ENCODE measurements around the gene ATP5MC3.

The ATP5MC3 gene

DNA sequence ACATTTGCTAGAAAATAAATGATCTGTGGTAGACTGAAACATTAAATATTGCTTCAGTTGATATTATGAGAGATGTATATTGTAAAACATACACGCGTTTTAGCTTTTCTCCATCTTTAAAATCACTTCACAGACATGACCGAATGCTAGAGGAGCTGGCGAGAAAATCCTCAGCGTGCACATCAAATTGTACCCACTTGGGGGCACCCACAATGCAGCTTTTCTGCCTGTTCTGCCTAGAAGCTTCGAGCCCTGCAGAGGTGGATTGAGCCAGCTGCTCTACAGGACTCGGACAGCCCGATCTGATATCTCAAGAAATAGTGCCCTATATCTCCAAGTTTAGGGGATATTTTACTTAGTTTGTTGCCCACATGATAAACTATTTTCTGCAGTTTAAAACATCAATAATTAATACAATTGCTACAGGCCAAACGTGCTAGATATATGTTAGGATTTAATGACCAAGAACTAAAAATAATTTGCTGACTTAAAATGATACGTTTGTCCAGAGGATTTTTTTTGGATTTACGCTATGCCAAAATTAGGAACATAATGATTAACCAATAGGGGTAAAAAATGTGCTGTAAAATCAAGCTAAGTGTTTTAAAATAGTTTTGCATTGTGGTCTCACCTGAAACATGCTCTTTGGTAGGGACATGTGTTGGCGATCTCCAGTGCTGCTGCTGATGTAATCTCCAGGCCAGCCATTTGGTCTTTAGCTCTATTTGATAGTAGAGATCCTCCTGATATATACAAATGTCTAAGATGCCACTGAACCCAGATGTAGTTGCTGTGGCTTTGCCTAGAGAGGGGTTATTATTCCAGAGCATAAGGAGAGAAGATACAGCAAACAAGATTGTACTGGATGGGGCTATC, 22.3 kb upstream of the ATP5MC3 start (continued):
- TF ChIP-seq CSDC2 (CRISPR knock-in tag; IDR thresholded peaks at IDR 0.05) (no peak), ESRRG (CRISPR knock-in tag; IDR thresholded peaks at IDR 0.05) (no peak)

DNA sequence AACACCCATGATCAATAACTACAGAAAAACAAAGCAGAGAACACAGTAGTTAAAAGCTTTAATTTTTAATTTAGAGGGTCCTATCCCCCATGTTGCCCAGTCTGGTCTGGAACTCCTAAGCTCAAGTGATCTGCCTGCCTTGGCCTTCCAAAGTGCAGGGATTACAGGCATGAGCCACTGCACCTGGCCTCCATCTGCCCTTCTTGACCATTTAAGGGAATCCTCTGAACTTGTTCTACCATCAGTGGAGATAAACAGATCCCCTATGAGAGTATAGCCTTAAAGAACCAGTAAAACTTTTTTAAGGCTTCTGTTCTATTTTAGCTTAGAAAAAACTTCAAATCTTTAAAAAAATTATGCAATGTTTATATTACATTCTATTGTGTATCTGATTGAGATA, 13.5 kb upstream of the ATP5MC3 start:
- no peak for ATAC-seq
- TF ChIP-seq, protein P1, sequence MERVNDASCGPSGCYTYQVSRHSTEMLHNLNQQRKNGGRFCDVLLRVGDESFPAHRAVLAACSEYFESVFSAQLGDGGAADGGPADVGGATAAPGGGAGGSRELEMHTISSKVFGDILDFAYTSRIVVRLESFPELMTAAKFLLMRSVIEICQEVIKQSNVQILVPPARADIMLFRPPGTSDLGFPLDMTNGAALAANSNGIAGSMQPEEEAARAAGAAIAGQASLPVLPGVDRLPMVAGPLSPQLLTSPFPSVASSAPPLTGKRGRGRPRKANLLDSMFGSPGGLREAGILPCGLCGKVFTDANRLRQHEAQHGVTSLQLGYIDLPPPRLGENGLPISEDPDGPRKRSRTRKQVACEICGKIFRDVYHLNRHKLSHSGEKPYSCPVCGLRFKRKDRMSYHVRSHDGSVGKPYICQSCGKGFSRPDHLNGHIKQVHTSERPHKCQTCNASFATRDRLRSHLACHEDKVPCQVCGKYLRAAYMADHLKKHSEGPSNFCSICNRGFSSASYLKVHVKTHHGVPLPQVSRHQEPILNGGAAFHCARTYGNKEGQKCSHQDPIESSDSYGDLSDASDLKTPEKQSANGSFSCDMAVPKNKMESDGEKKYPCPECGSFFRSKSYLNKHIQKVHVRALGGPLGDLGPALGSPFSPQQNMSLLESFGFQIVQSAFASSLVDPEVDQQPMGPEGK (CRISPR knock-in tag; IDR thresholded peaks at IDR 0.05; ENCODE audit: borderline replicate concordance): no peak
- TF ChIP-seq CSDC2 (CRISPR knock-in tag; IDR thresholded peaks at IDR 0.05) (no peak), RARB (CRISPR knock-in tag; IDR thresholded peaks at IDR 0.05) (no peak), GLIS3 (CRISPR knock-in tag; IDR thresholded peaks at IDR 0.05) (no peak), TOX (CRISPR knock-in tag; IDR thresholded peaks at IDR 0.05; ENCODE audit: borderline replicate concordance) (no peak)
- TF ChIP-seq, protein P2, sequence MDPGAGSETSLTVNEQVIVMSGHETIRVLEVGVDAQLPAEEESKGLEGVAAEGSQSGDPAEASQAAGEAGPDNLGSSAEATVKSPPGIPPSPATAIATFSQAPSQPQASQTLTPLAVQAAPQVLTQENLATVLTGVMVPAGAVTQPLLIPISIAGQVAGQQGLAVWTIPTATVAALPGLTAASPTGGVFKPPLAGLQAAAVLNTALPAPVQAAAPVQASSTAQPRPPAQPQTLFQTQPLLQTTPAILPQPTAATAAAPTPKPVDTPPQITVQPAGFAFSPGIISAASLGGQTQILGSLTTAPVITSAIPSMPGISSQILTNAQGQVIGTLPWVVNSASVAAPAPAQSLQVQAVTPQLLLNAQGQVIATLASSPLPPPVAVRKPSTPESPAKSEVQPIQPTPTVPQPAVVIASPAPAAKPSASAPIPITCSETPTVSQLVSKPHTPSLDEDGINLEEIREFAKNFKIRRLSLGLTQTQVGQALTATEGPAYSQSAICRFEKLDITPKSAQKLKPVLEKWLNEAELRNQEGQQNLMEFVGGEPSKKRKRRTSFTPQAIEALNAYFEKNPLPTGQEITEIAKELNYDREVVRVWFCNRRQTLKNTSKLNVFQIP (CRISPR knock-in tag; IDR thresholded peaks at IDR 0.05; ENCODE audit: borderline replicate concordance, low read depth): no peak
- TF ChIP-seq, protein P3, sequence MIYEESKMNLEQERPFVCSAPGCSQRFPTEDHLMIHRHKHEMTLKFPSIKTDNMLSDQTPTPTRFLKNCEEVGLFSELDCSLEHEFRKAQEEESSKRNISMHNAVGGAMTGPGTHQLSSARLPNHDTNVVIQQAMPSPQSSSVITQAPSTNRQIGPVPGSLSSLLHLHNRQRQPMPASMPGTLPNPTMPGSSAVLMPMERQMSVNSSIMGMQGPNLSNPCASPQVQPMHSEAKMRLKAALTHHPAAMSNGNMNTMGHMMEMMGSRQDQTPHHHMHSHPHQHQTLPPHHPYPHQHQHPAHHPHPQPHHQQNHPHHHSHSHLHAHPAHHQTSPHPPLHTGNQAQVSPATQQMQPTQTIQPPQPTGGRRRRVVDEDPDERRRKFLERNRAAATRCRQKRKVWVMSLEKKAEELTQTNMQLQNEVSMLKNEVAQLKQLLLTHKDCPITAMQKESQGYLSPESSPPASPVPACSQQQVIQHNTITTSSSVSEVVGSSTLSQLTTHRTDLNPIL (CRISPR knock-in tag; IDR thresholded peaks at IDR 0.05; ENCODE audit: low read depth): no peak

DNA sequence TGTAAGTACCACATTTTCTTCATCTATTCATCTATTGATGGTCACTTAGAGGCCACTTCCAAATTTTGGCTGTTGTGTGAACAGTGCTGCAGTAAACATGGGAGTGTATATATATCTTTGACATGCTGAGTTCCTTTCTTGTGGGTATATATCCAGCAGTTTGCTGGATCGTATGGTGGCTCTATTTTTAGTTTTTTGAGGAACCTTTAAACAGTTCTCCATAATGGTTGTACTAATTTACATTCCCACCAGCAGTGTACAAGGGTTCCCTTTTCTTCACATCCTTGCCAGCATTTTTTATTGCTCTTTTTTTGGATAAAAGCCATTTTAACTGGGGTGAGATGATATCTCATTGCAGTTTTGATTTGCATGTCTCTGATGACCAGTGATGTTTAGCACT, 7.3 kb upstream of the ATP5MC3 start:
- TF ChIP-seq, protein P1 (CRISPR knock-in tag; IDR thresholded peaks at IDR 0.05; ENCODE audit: borderline replicate concordance): no peak
- TF ChIP-seq ZC3H10 (CRISPR knock-in tag; IDR thresholded peaks at IDR 0.05) (no peak), BACH2 (CRISPR knock-in tag; IDR thresholded peaks at IDR 0.05; ENCODE audit: borderline replicate concordance) (no peak), ESRRG (CRISPR knock-in tag; IDR thresholded peaks at IDR 0.05) (no peak), ISL1 (CRISPR knock-in tag; IDR thresholded peaks at IDR 0.05) (no peak), CSDC2 (CRISPR knock-in tag; IDR thresholded peaks at IDR 0.05) (no peak), ZNF70 (CRISPR knock-in tag; IDR thresholded peaks at IDR 0.05) (no peak), PPARA (CRISPR knock-in tag; IDR thresholded peaks at IDR 0.05; ENCODE audit: borderline replicate concordance) (no peak), ZNF8 (CRISPR knock-in tag; IDR thresholded peaks at IDR 0.05) (no peak), ZNF565 (CRISPR knock-in tag; conservative IDR thresholded peaks at IDR 0.05; ENCODE audit: low read depth) (no peak), ZFP3 (CRISPR knock-in tag; IDR thresholded peaks at IDR 0.05) (no peak)
- TF ChIP-seq, protein P3 (CRISPR knock-in tag; IDR thresholded peaks at IDR 0.05; ENCODE audit: low read depth): no peak
- TF ChIP-seq, protein P4, sequence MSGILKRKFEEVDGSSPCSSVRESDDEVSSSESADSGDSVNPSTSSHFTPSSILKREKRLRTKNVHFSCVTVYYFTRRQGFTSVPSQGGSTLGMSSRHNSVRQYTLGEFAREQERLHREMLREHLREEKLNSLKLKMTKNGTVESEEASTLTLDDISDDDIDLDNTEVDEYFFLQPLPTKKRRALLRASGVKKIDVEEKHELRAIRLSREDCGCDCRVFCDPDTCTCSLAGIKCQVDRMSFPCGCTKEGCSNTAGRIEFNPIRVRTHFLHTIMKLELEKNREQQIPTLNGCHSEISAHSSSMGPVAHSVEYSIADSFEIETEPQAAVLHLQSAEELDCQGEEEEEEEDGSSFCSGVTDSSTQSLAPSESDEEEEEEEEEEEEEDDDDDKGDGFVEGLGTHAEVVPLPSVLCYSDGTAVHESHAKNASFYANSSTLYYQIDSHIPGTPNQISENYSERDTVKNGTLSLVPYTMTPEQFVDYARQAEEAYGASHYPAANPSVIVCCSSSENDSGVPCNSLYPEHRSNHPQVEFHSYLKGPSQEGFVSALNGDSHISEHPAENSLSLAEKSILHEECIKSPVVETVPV (CRISPR knock-in tag; IDR thresholded peaks at IDR 0.05): no peak
- TF ChIP-seq, protein P5, sequence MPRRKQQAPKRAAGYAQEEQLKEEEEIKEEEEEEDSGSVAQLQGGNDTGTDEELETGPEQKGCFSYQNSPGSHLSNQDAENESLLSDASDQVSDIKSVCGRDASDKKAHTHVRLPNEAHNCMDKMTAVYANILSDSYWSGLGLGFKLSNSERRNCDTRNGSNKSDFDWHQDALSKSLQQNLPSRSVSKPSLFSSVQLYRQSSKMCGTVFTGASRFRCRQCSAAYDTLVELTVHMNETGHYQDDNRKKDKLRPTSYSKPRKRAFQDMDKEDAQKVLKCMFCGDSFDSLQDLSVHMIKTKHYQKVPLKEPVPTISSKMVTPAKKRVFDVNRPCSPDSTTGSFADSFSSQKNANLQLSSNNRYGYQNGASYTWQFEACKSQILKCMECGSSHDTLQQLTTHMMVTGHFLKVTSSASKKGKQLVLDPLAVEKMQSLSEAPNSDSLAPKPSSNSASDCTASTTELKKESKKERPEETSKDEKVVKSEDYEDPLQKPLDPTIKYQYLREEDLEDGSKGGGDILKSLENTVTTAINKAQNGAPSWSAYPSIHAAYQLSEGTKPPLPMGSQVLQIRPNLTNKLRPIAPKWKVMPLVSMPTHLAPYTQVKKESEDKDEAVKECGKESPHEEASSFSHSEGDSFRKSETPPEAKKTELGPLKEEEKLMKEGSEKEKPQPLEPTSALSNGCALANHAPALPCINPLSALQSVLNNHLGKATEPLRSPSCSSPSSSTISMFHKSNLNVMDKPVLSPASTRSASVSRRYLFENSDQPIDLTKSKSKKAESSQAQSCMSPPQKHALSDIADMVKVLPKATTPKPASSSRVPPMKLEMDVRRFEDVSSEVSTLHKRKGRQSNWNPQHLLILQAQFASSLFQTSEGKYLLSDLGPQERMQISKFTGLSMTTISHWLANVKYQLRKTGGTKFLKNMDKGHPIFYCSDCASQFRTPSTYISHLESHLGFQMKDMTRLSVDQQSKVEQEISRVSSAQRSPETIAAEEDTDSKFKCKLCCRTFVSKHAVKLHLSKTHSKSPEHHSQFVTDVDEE (CRISPR knock-in tag; IDR thresholded peaks at IDR 0.05): no peak
- no peak for ATAC-seq
